ENCODE measurements around the gene IQCE.

The IQCE gene

DNA sequence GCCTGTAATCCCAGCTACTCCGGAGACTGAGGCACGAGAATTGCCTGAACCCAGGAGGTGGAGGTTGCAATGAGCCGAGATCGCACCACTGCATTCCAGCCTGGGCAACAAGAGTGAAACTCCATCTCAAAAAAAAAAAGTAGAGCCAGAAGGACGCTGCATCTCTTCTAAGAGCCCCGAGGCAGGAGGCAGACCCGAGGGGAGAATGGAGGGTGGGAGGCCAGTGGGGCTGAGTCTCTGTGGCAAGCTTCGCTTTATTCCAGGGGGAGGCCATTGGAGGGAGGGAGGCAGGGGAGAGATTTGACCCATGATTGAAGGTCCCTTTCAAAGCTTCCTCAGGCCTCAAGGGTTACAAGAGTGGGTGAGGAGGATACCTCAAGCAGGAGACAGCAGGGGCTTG, 91.7 kb downstream of the IQCE start:
- TF ChIP-seq, protein P1, sequence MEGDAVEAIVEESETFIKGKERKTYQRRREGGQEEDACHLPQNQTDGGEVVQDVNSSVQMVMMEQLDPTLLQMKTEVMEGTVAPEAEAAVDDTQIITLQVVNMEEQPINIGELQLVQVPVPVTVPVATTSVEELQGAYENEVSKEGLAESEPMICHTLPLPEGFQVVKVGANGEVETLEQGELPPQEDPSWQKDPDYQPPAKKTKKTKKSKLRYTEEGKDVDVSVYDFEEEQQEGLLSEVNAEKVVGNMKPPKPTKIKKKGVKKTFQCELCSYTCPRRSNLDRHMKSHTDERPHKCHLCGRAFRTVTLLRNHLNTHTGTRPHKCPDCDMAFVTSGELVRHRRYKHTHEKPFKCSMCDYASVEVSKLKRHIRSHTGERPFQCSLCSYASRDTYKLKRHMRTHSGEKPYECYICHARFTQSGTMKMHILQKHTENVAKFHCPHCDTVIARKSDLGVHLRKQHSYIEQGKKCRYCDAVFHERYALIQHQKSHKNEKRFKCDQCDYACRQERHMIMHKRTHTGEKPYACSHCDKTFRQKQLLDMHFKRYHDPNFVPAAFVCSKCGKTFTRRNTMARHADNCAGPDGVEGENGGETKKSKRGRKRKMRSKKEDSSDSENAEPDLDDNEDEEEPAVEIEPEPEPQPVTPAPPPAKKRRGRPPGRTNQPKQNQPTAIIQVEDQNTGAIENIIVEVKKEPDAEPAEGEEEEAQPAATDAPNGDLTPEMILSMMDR (conservative IDR thresholded peaks at IDR 0.05; ENCODE audit: low read depth, low read length) = no peak
- DNase-seq (ENCODE audit: low read depth) = no peak
- no peak overlapping the region for H3K4me3 ChIP-seq (ENCODE audit: low read depth, low read length)

DNA sequence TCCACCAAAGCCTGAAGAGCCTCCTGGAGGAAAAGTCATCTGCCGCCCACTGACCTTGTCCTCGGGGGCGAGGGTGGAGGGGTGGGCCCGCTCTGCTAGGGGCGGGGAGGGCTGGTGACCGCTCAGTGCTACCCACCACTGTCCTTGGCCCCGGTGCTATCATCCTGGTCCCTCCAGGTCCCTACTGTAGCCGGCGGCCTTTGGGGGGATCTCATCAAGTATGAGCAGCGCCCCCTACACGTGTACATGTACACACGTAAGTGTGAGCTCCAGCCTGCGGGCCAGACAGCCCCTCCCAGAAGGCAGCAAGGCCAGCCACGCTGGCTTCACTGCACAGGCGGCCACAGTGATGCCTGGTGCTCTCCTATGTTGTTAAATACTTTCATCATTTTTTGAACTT, 92.6 kb downstream of the IQCE start:
- H3K4me3 ChIP-seq (ENCODE audit: low read depth, low read length) = no peak overlapping the region
- TF ChIP-seq, protein P1 (conservative IDR thresholded peaks at IDR 0.05; ENCODE audit: low read depth, low read length) = peak; percentile 15
- no peak for DNase-seq (ENCODE audit: low read depth)

DNA sequence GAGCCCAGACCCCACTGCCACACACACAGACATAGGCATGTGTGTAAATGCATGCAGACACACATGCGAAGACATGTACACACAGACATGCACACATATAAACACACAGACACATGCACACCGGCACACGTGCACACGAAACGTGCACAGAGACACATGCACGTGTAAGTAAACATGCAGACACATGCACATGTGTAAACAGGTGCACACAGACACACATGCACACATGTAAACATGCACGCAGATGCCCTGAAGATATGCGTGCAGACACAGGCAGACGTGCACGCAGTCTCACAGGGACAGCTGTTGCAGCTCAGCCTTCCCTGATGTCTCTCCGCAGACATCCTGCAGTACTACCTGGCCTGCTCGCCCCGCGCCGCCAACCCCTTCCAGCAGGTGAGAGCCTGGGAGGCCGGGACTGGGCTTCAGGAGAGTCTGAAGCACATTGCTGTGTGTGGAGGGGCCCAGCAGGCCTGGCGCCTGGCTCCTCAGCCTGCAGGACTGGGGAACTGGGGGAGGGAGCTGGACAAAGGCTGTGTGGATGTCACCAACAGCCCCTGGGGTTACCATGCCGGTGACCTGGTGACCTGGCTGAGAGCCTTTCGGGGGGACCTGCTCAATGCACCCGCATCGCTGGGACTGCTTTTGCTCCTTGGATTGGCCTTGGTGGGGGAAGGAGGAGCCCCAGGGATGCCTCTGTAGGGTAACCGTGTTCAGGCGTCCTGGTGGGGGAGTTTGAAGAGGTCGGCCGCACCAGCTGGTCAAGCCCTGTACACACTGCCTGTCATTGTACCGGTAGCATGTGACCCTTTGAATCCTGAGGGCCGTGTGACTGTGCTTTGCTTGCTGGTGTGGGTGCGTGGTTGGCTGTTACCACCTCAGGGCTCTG, 93.3 kb downstream of the IQCE start:
- no peak overlapping the region for H3K4me3 ChIP-seq (ENCODE audit: low read depth, low read length)
- DNase-seq (ENCODE audit: low read depth) = no peak
- TF ChIP-seq, protein P1 (conservative IDR thresholded peaks at IDR 0.05; ENCODE audit: low read depth, low read length) = no peak

DNA sequence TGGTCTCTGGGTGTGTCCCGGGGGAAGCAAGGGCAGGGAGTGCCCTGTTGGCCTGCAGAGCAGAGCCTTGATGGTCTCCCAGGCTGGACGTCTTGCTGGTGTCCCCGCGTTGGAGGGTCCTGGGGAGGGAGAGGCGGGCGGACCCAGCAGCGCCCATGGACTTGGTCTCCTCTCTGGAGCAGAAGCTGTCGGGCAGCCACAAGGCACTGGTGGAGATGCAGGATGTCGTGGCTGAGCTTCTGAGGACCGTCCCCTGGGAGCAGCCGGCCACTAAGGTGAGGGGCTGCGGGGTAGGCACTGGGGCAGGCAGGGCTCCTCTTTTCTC, 93.9 kb downstream of the IQCE start:
- DNase-seq (ENCODE audit: low read depth) = no peak
- no peak overlapping the region for H3K4me3 ChIP-seq (ENCODE audit: low read depth, low read length)
- TF ChIP-seq, protein P1 (conservative IDR thresholded peaks at IDR 0.05; ENCODE audit: low read depth, low read length) = no peak

DNA sequence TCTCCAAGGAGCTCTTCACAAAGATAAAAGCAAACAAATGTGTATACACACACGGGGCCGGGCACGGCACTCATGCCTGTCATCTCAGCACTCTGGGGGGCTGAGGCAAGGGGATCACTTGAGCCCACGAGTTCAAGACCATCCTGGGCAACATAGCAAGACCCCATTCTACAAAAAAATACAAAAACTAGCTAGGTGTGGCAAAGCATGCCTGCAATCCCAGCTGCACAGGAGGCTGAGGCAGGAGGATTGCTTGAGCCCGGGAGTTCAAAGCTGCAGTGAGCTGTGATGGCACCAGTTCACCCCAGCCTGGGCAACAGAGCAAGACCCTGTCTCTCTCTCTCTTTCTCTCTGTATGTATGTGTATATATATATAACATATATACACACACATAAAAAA, 95.3 kb downstream of the IQCE start:
- TF ChIP-seq, protein P1 (conservative IDR thresholded peaks at IDR 0.05; ENCODE audit: low read depth, low read length) = no peak
- H3K4me3 ChIP-seq (ENCODE audit: low read depth, low read length) = no peak overlapping the region
- DNase-seq (ENCODE audit: low read depth) = no peak

DNA sequence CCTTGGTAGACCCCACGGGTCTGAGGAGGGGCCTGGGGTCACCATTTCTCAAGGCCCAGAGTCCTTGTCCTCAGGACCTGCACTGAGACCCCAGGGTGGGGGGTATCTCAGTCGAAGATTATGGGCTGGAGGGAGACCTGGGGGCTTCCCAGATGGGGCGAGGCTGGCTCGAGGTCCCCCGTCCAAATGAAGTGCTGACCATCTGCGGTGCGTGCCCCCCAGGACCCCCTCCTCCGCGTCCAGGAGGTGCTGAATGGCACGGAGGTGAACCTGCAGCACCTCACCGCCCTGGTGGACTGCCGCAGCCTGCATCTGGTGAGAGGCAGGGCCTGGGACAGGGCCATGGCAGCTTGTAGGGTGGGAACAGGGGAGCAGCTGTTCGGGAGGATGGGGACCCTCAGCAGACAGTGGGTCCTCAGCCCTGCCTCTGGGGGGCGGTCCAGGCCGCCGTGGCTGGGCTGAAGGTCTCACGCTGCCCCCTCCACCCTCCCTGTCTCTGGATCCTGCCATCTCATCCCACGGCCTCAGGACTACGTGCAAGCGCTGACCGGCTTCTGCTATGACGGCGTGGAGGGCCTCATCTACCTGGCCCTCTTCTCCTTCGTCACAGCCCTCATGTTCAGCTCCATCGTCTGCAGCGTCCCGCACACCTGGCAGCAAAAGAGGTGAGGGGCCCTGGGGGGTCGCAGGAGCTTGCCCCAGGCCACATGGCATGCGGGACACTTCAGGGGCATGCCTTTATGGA, 97.3 kb downstream of the IQCE start:
- DNase-seq (ENCODE audit: low read depth) = no peak
- TF ChIP-seq, protein P1 (conservative IDR thresholded peaks at IDR 0.05; ENCODE audit: low read depth, low read length) = no peak
- H3K4me3 ChIP-seq (ENCODE audit: low read depth, low read length) = no peak overlapping the region

Measured in choroid plexus epithelial cell (primary cell).